ENCODE measurements around the gene ZBTB20.
A peak's percentile ranks its signal among the peaks of the same experiment; 100 is the strongest.

Gene ZBTB20

GRCh38 chr3:114745322-114746240, 401.5 kb downstream of the ZBTB20 start:
- DNase-seq = no peak

GRCh38 chr3:114743746-114744485, 403.2 kb downstream of the ZBTB20 start:
- DNase-seq = no peak

GRCh38 chr3:114741066-114741465, 406.0 kb downstream of the ZBTB20 start:
- no peak for DNase-seq

- no peak for DNase-seq
These were observed 407.5 kb downstream of the ZBTB20 start for GRCh38 chr3:114739627-114740026.

GRCh38 chr3:114732353-114732752, 414.7 kb downstream of the ZBTB20 start:
- DNase-seq = no peak

- no peak for DNase-seq
These were observed 416.7 kb downstream of the ZBTB20 start for GRCh38 chr3:114730397-114730796.

- no peak for DNase-seq
These were observed 419.7 kb downstream of the ZBTB20 start for GRCh38 chr3:114727373-114727772.

GRCh38 chr3:114725966-114726365, 421.1 kb downstream of the ZBTB20 start:
- no peak for DNase-seq

- DNase-seq = no peak
These were observed 424.6 kb downstream of the ZBTB20 start for GRCh38 chr3:114722530-114722929.

GRCh38 chr3:114721864-114722263, 425.2 kb downstream of the ZBTB20 start:
- no peak for DNase-seq

- no peak for DNase-seq
These were observed 425.9 kb downstream of the ZBTB20 start for GRCh38 chr3:114721209-114721608.

- no peak for DNase-seq
These were observed 428.2 kb downstream of the ZBTB20 start for GRCh38 chr3:114718898-114719210.

GRCh38 chr3:114718071-114718897, 428.8 kb downstream of the ZBTB20 start:
- no peak for DNase-seq

- DNase-seq = no peak
These were observed 430.2 kb downstream of the ZBTB20 start for GRCh38 chr3:114716916-114717315.

- DNase-seq = no peak
These were observed 431.0 kb downstream of the ZBTB20 start for GRCh38 chr3:114716126-114716525.

- no peak for DNase-seq
These were observed 432.1 kb downstream of the ZBTB20 start for GRCh38 chr3:114714957-114715460.

- peak; percentile 76 for DNase-seq
These were observed 432.9 kb downstream of the ZBTB20 start for GRCh38 chr3:114714237-114714636.

GRCh38 chr3:114712728-114713492, 434.2 kb downstream of the ZBTB20 start:
- DNase-seq = no peak

- DNase-seq = no peak
These were observed 435.7 kb downstream of the ZBTB20 start for GRCh38 chr3:114711321-114711886.

GRCh38 chr3:114709102-114709501, 438.0 kb downstream of the ZBTB20 start:
- no peak for DNase-seq

GRCh38 chr3:114707252-114707860, 439.7 kb downstream of the ZBTB20 start:
- DNase-seq = no peak

Measured in NCI-H2081 treated with DMSO at 0.1 percent for 48 hours (cell line).